DOHH2 (cell line): ENCODE data around the gene MTHFD2L.

Experiments used
- H3F3A ChIP-seq: fragments of 200-600 bp; sonication (generic), shearing (Covaris generic); 2 replicates; pipeline ENCODE4 v1.6.0; 2016; ENCODE audit warnings: antibody characterized with exemption, mild to moderate bottlenecking; ENCODE audit not compliant: control insufficient read depth, insufficient read depth
- H3K27ac ChIP-seq: fragments of 200-600 bp; sonication (generic); 2 replicates; pipeline ENCODE4 v1.5.1; 2014; ENCODE audit warnings: low read depth, mild to moderate bottlenecking, low read length, moderate library complexity
- H3K27me3 ChIP-seq: fragments of 200-600 bp; sonication (generic); 2 replicates; pipeline ENCODE4 v1.6.1; 2014; ENCODE audit warnings: mild to moderate bottlenecking, low read length, mixed read lengths; ENCODE audit not compliant: control insufficient read depth
- H3K36me3 ChIP-seq: fragments of 200-600 bp; sonication (generic); 2 replicates; pipeline ENCODE4 v1.6.1; 2014; ENCODE audit warnings: mild to moderate bottlenecking, low read length, moderate library complexity, mixed read lengths; ENCODE audit not compliant: control insufficient read depth
- H3K4me1 ChIP-seq: fragments of 200-600 bp; sonication (generic); 2 replicates; pipeline ENCODE4 v1.6.1; 2014; ENCODE audit warnings: mild to moderate bottlenecking, low read length, mixed read lengths; ENCODE audit not compliant: control insufficient read depth
- H3K4me2 ChIP-seq: fragments of 200-600 bp; sonication (generic); 2 replicates; pipeline ENCODE4 v1.6.0; 2014; ENCODE audit warnings: mild to moderate bottlenecking, low read length, moderate library complexity
- H3K4me3 ChIP-seq: fragments of 200-600 bp; sonication (generic); 2 replicates; pipeline ENCODE4 v1.5.1; 2014; ENCODE audit warnings: mild to moderate bottlenecking, low read length, mixed read lengths
- H3K79me2 ChIP-seq: fragments of 200-600 bp; sonication (generic); 2 replicates; pipeline ENCODE4 v1.6.1; 2014; ENCODE audit warnings: mild to moderate bottlenecking, low read length, mixed read lengths; ENCODE audit not compliant: control insufficient read depth
- H3K9me2 ChIP-seq: fragments of 200-600 bp; sonication (generic); replicated peaks from 2 replicates; pipeline ENCODE4 v1.6.1; 2014; ENCODE audit warnings: mild to moderate bottlenecking, low read length, mixed read lengths; ENCODE audit not compliant: control insufficient read depth
- H3K9me3 ChIP-seq: fragments of 200-600 bp; sonication (generic); 2 replicates; pipeline ENCODE4 v1.6.1; 2014; ENCODE audit warnings: antibody characterized with exemption, low read length, mixed read lengths; ENCODE audit not compliant: control insufficient read depth, insufficient read depth
- H4K20me1 ChIP-seq: fragments of 200-600 bp; sonication (generic); 2 replicates; pipeline ENCODE4 v1.6.0; 2014; ENCODE audit warnings: low read depth, mild to moderate bottlenecking, antibody characterized with exemption, low read length, moderate library complexity; ENCODE audit not compliant: control insufficient read depth, insufficient read depth
- EZH2phosphoT487 ChIP-seq: fragments of 200-600 bp; sonication (generic); IDR thresholded peaks from 2 replicates; pipeline ENCODE4 v1.6.1; 2017; ENCODE audit warnings: borderline replicate concordance, mild to moderate bottlenecking, antibody characterized with exemption, low read length, moderate library complexity, mixed read lengths
- TF ChIP-seq, protein P1 (sequence below): fragments of 200-600 bp; sonication (generic); IDR thresholded peaks from one replicate; pipeline ENCODE4 v1.5.1; 2014; ENCODE audit warnings: antibody characterized with exemption, mild to moderate bottlenecking, low read depth, low read length; ENCODE audit not compliant: poor library complexity, severe bottlenecking

Gene MTHFD2L

DNA sequence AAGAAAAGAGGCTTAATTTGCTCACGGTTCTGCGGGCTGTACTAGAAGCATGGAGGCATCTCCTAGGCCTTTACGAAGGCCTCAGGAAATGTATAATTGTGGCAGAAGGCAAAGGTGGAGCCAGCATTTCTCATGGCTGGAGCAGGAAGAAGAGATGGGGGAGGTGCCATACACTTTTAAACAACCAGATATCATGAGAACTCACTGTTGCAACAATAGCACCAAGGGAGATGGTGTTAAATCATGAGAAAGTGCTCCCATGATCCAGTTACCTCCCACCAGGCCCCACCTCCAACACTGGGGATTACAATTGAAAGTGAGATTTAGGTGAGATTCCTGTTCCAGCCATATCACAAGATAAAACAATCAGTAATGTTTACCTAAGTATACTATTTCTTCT is 45.5 kb downstream of the MTHFD2L start:
- Histone ChIP-seq H3K4me1 (peaks cover 7% of the 10 kb centered on the region), H4K20me1 (no peaks in the 10 kb centered on the region), H3K79me2 (no peaks in the 10 kb centered on the region), H3K36me3 (no peaks in the 10 kb centered on the region), H3K9me2 (no peaks in the 10 kb centered on the region), H3F3A (no peaks in the 10 kb centered on the region), H3K4me2 (no peak overlapping the region), H3K4me3 (no peak overlapping the region), H3K27ac (no peak overlapping the region), H3K9me3 (no peaks in the 10 kb centered on the region), H3K27me3 (no peaks in the 10 kb centered on the region)
- no peak for TF ChIP-seq EZH2phosphoT487
- TF ChIP-seq, protein P1, sequence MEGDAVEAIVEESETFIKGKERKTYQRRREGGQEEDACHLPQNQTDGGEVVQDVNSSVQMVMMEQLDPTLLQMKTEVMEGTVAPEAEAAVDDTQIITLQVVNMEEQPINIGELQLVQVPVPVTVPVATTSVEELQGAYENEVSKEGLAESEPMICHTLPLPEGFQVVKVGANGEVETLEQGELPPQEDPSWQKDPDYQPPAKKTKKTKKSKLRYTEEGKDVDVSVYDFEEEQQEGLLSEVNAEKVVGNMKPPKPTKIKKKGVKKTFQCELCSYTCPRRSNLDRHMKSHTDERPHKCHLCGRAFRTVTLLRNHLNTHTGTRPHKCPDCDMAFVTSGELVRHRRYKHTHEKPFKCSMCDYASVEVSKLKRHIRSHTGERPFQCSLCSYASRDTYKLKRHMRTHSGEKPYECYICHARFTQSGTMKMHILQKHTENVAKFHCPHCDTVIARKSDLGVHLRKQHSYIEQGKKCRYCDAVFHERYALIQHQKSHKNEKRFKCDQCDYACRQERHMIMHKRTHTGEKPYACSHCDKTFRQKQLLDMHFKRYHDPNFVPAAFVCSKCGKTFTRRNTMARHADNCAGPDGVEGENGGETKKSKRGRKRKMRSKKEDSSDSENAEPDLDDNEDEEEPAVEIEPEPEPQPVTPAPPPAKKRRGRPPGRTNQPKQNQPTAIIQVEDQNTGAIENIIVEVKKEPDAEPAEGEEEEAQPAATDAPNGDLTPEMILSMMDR = no peak

GRCh38 chr4:74205046-74205445 is 47.1 kb downstream of the MTHFD2L start:
- no peak for TF ChIP-seq EZH2phosphoT487
- TF ChIP-seq, protein P1 = no peak
- Histone ChIP-seq H3K36me3 (no peaks in the 10 kb centered on the region), H3K27me3 (no peaks in the 10 kb centered on the region), H3F3A (no peaks in the 10 kb centered on the region), H3K9me3 (no peaks in the 10 kb centered on the region), H3K27ac (no peak overlapping the region), H3K9me2 (no peaks in the 10 kb centered on the region), H4K20me1 (no peaks in the 10 kb centered on the region), H3K4me1 (peaks cover 7% of the 10 kb centered on the region), H3K4me2 (no peak overlapping the region), H3K79me2 (no peaks in the 10 kb centered on the region), H3K4me3 (no peak overlapping the region)

DNA sequence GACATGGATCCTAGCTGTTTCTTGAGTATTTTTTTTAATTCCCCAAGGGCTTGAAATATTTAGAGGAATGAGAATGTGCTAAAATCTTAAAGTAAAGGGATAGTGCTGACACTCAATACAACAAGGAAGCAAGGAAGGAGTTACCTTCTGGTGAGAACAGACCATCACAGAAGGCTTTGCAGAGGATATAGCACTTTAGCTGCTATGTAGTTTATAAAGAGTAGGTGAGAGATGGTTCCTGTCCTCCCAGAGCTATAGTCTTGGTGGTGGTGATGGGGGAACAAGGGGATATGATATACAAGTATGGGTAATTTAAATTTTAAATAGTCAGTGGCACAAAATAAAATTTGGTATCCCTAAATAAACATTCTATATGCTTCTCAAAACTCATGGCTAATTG is 47.6 kb downstream of the MTHFD2L start:
- TF ChIP-seq EZH2phosphoT487 = no peak
- TF ChIP-seq, protein P1 = no peak
- H3K4me1 ChIP-seq = peaks cover 7% of the 10 kb centered on the region
- H3K4me2 ChIP-seq = no peak overlapping the region
- H3K27ac ChIP-seq = no peak overlapping the region
- no peaks in the 10 kb centered on the region for H4K20me1 ChIP-seq
- no peaks in the 10 kb centered on the region for H3K27me3 ChIP-seq
- H3K9me3 ChIP-seq = no peaks in the 10 kb centered on the region
- H3K9me2 ChIP-seq = no peaks in the 10 kb centered on the region
- H3F3A ChIP-seq = no peaks in the 10 kb centered on the region
- H3K79me2 ChIP-seq = no peaks in the 10 kb centered on the region
- no peaks in the 10 kb centered on the region for H3K36me3 ChIP-seq
- H3K4me3 ChIP-seq = no peak overlapping the region
